ENCODE results near the gene MUC20.
"Not testable (repeated sequence)": the region's sequence is repeated elsewhere in the genome, so short reads cannot be mapped to it uniquely, and the experiment has no call there.

MUC20 gene

DNA sequence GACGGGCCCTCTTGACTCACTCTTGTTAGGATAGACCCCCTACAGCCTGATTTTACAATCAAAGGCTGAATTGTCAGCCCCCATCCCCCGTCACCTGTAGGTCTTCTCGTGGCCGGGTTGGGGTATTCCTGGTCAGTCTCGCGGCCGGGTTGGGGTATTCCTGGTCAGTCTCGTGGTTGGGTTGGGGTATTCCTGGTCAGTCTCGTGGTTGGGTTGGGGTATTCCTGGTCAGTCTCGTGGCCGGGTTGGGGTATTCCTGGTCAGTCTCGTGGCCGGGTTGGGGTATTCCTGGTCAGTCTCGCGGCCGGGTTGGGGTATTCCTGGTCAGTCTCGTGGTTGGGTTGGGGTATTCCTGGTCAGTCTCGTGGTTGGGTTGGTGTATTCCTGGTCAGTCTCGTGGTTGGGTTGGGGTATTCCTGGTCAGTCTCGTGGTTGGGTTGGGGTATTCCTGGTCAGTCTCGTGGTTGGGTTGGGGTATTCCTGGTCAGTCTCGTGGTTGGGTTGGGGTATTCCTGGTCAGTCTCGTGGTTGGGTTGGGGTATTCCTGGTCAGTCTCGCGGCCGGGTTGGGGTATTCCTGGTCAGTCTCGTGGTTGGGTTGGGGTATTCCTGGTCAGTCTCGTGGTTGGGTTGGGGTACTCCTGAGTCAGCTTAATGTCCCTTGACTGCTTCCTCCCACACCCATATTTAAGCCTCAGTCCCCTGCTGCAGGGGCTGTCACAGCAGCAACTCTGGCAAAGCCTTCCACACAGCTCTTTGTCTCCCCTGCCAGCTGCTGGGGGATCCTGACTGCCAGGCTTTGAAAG, 50.3 kb downstream of the MUC20 start:
- DNase-seq (ENCODE audit: low spot score): not testable (repeated sequence)

DNA sequence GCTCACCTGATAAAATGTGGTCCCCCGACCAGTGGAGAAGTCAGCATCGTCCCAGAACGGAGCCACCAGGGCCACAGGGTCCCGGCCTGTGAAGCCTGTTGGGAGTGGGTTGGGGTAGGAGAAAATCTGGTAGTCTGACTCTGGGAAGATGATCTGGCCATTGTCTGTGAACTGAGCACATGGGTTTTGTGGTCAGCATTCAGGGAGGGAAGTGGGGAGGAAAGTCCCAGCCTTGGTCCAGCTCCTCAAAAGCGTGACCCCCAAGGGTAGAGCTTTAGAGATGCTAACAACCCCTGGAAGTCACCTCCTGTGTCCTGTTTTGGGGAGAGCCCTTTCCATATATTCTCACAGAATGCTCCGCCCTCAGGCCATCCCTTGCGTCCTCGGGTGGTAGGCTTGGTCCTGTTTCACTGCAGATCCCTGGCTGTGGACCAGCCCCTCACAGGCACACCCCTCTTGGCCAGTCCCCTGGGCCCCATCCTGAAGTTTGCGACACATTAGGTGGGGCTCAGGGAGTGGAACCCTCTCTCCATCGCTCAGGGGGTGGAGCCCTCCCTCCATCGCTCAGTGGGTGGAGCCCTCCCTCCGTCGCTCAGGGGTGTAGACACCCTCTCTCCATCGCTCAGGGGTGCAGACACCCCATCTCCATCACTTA, 51.0 kb downstream of the MUC20 start:
- DNase-seq (ENCODE audit: low spot score): no peak

DNA sequence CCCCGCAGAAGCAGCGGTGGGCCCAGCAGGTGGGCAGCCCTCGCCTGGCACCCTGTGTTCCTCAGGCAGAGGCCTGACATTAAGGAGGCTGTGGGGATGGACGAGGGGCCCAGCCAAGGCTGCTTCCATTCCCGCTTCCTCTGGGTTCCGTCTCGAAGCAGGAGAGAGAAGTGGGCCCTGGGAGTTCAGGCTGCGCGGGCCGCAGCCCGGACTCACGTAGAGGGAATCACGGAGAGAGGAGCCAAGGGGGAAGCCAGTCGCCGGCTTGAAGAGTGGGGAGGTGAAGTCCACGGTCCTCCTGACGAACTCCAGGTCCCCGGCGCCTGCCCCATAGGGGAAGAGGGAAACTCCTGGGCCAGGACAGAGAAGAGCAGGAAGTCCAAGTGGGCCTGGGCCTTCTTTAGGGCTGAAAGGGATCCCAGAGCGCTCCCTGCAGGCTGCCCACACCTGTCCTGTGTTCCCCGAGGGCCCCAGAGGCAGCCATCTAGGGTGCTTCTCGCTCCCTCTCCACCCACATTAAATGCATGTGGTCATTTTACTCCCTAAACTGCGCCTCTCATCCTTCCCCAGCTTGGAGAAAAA, 53.3 kb downstream of the MUC20 start:
- no peak for DNase-seq (ENCODE audit: low spot score)

DNA sequence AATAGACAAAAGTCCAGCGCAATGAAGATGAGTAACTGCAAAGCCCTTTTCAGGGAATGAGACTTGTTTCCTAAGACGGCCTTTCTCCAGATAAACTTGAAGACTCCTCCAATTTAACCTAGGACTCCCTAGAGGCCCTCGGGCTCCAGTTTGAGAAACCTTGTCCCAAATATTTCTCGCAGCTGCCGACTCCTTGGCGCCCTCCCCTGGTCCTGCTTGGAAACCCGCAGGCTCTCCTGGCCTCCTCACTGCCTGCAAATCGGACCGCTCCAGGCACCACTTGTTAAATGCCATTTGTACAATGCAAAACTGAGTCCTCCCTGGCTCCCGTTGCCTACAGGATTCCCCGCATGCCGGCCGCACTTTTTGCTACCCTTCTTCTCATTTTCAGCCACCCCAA, 54.1 kb downstream of the MUC20 start:
- DNase-seq (ENCODE audit: low spot score): no peak

DNA sequence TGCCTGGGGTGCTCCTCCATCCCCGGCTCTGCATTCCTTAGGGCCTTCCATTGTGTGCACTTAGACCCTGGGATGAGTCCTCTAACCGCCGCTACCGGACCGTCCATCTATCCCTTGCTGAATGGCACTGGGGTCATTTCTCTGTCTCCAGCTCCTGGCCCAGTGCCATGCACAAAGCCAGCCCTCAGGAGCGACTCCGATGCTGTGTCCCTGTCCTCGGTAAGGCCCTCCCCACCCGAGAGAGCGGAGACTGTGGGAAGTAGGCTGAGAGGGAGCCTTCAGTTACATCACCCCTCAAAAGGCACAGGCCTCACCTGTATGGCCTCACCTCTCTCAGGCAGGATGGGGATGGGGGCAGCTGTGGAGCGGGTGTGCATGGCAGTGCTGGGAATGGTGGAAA, 57.2 kb downstream of the MUC20 start:
- DNase-seq (ENCODE audit: low spot score): no peak

DNA sequence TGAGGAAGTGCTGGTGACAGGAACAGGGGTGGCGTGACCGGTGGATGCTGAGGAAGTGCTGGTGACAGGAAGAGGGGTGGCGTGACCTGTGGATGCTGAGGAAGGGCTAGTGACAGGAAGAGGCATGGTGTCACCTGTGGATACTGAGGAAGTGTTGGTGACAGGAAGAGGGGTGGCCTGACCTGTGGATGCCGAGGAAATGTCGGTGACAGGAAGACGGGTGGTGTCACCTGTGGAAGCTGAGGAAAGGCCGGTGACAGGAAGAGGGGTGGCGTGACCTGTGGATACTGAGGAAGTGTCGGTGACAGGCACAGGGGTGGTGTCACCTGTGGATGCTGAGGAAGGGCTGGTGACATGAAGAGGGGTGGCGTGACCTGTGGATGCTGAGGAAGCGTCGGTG, 60.5 kb downstream of the MUC20 start:
- not testable (repeated sequence) for DNase-seq (ENCODE audit: low spot score)
